ENCODE data around the gene DMPK. TPM values are rescaled to one million over a fixed set of nuclear protein-coding genes. Genes with fewer than 3 reads are reported as not detected.
A peak's percentile ranks its signal among the peaks of the same experiment; 100 is the strongest.

DMPK gene
- total RNA-seq, 1 experiment from 2014 or later: 28.1 TPM

DNA sequence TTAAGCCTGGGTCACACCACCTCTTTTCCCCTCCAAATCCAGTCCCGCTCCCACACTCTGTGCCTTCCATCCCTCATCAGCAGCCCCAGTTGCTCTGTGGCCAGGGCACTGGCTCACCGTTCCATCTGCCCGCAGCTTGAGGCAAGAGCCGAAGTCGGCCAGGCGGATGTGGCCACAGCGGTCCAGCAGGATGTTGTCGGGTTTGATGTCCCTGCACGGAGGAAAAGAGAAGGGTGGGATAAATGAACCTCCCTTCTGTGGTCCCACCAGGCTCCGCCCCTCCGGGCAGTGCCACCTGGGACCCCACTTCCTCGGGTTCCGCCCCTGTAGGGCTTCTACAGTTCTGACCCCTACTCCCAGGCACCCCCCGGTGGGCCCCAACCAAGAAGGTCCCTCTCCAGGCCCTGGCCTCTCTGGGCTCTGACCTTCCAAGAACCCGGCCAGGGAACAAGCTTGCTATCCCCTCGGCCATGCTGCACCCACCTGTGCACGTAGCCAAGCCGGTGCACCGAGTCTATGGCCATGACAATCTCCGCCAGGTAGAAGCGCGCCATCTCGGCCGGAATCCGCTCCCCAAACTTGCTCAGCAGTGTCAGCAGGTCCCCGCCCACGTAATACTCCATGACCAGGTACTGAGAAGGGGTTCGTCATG, 4.2 kb downstream of the DMPK start:
- no peaks in the 10 kb centered on the region for H3K27me3 ChIP-seq (replicated peaks; ENCODE audit: control insufficient read depth, insufficient read depth, low read length)
- Mint-ChIP-seq H3K4me3 (ENCODE audit: unreplicated experiment) (peak overlapping the region; percentile 73), H3K9me3 (ENCODE audit: unreplicated experiment) (no peaks in the 10 kb centered on the region), H3K27me3 (ENCODE audit: insufficient read depth, unreplicated experiment) (no peaks in the 10 kb centered on the region), H3K27ac (ENCODE audit: unreplicated experiment) (peak overlapping the region; percentile 9), H3K4me1 (ENCODE audit: low read depth, unreplicated experiment) (peaks cover 18% of the 10 kb centered on the region), H3K36me3 (ENCODE audit: insufficient read depth, unreplicated experiment) (peaks cover 65% of the 10 kb centered on the region)
- intact Hi-C loops (cut with micrococcal nuclease; ENCODE audit: unreplicated experiment): no loop called here
- H3K9me3 ChIP-seq: no peaks in the 10 kb centered on the region
- no peaks in the 10 kb centered on the region for H3K36me3 ChIP-seq (ENCODE audit: control insufficient read depth, insufficient read depth, low read length)
- peaks cover 14% of the 10 kb centered on the region for H3K4me1 ChIP-seq
- ChIA-PET POLR2A (no interaction called here), CTCF (no interaction called here)
- TF ChIP-seq, protein P1, sequence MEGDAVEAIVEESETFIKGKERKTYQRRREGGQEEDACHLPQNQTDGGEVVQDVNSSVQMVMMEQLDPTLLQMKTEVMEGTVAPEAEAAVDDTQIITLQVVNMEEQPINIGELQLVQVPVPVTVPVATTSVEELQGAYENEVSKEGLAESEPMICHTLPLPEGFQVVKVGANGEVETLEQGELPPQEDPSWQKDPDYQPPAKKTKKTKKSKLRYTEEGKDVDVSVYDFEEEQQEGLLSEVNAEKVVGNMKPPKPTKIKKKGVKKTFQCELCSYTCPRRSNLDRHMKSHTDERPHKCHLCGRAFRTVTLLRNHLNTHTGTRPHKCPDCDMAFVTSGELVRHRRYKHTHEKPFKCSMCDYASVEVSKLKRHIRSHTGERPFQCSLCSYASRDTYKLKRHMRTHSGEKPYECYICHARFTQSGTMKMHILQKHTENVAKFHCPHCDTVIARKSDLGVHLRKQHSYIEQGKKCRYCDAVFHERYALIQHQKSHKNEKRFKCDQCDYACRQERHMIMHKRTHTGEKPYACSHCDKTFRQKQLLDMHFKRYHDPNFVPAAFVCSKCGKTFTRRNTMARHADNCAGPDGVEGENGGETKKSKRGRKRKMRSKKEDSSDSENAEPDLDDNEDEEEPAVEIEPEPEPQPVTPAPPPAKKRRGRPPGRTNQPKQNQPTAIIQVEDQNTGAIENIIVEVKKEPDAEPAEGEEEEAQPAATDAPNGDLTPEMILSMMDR (IDR thresholded peaks at IDR 0.05; ENCODE audit: insufficient read depth in 1 of 2, low read depth in 1 of 2, low read length in 1 of 2, severe bottlenecking in 1 of 2, unreplicated experiment in 1 of 2): no peak
- DNase-seq: no peak
- BruUV-seq (replicated peaks): no TSS peak
- H3K4me3 ChIP-seq (ENCODE audit: low read depth, low read length): no peak overlapping the region

DNA sequence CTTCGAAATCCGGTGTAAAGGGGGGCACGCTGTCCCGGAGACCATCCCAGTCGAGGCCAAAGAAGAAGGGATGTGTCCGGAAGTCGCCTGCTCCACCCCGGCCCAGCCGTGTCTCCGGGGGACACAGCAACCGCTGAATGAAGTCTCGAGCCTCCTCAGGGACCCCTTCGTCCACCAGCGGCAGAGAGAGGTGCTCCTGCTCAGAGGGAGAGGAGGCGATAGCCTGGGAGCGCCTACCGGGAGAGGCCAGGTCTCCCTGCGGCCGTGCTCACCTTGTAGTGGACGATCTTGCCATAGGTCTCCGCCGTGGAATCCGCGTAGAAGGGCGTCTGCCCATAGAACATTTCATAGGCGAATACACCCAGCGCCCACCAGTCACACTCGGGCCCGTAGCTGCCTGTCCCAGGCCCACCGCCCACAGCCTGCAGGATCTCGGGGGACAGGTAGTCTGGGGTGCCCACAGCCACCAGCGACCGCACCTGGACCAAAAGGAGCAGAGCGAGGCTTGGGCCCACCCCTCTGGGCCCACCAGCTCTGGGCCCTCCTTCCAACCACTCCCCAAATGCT, 4.8 kb downstream of the DMPK start:
- POLR2A ChIA-PET: no interaction called here

DNA sequence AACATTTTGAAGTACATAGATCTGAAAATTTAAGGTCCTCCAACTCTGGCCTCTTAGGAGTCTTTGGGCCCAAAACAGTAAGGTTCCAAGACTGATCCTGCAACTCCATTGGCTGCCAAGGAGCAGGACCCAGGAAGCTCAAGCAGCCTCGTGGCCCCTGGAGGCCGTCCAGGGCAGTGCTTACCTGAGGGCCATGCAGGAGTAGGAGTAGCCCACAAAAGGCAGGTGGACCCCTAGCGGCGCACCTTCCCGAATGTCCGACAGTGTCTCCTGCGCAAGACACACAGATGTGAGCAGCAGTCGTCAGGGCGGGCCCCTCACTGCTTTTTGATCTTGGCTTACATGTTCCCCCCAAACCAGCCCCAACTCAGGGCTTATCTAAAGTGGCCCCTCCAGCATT, 7.5 kb downstream of the DMPK start:
- CTCF ChIA-PET: interaction anchor here (0.5 to 1.7 kb wide), 15 partner anchors 8 to 128 kb away, joined by 3 to 14 read pairs (median 7); partner anchors contain the start of genes DMPK, DMWD, FBXO46 and QPCTL
- BruUV-seq (replicated peaks): no TSS peak
- peak overlapping the region; percentile 36 for H3K27ac Mint-ChIP-seq (ENCODE audit: unreplicated experiment)

More for the DNA sequence above, 4.8 kb downstream of the DMPK start:
- intact Hi-C loops (cut with micrococcal nuclease; ENCODE audit: unreplicated experiment): no loop called here
- peak overlapping the region; percentile 73 for H3K4me3 Mint-ChIP-seq (ENCODE audit: unreplicated experiment)
- Histone ChIP-seq H3K36me3 (ENCODE audit: control insufficient read depth, insufficient read depth, low read length) (no peaks in the 10 kb centered on the region), H3K4me3 (ENCODE audit: low read depth, low read length) (no peak overlapping the region), H3K9me3 (no peaks in the 10 kb centered on the region), H3K4me1 (peaks cover 12% of the 10 kb centered on the region), H3K27me3 (replicated peaks; ENCODE audit: control insufficient read depth, insufficient read depth, low read length) (no peaks in the 10 kb centered on the region)
- CTCF ChIA-PET: interaction anchor here (0.6 kb wide), 1 partner anchor 109 kb away, joined by 6 read pairs; the partner anchor contains the start of gene IRF2BP1
- DNase-seq: no peak
- peak overlapping the region; percentile 9 for H3K27ac Mint-ChIP-seq (ENCODE audit: unreplicated experiment)
- TF ChIP-seq, protein P1 (IDR thresholded peaks at IDR 0.05; ENCODE audit: insufficient read depth in 1 of 2, low read depth in 1 of 2, low read length in 1 of 2, severe bottlenecking in 1 of 2, unreplicated experiment in 1 of 2): no peak
- H3K9me3 Mint-ChIP-seq (ENCODE audit: unreplicated experiment): no peaks in the 10 kb centered on the region
- peaks cover 72% of the 10 kb centered on the region for H3K36me3 Mint-ChIP-seq (ENCODE audit: insufficient read depth, unreplicated experiment)
- no peaks in the 10 kb centered on the region for H3K27me3 Mint-ChIP-seq (ENCODE audit: insufficient read depth, unreplicated experiment)
- BruUV-seq (replicated peaks): no TSS peak
- H3K4me1 Mint-ChIP-seq (ENCODE audit: low read depth, unreplicated experiment): peaks cover 18% of the 10 kb centered on the region

More for the DNA sequence above, 7.5 kb downstream of the DMPK start:
- DNase-seq: peak; percentile 92 to 93
- H3K27me3 ChIP-seq (replicated peaks; ENCODE audit: control insufficient read depth, insufficient read depth, low read length): no peaks in the 10 kb centered on the region
- Mint-ChIP-seq H3K27me3 (ENCODE audit: insufficient read depth, unreplicated experiment) (no peaks in the 10 kb centered on the region), H3K9me3 (ENCODE audit: unreplicated experiment) (no peaks in the 10 kb centered on the region), H3K36me3 (ENCODE audit: insufficient read depth, unreplicated experiment) (peaks cover 74% of the 10 kb centered on the region), H3K4me3 (ENCODE audit: unreplicated experiment) (peak overlapping the region; percentile 36), H3K4me1 (ENCODE audit: low read depth, unreplicated experiment) (peaks cover 18% of the 10 kb centered on the region)
- H3K36me3 ChIP-seq (ENCODE audit: control insufficient read depth, insufficient read depth, low read length): no peaks in the 10 kb centered on the region
- H3K4me3 ChIP-seq (ENCODE audit: low read depth, low read length): no peak overlapping the region
- POLR2A ChIA-PET: interaction anchor here (0.6 to 1.3 kb wide), 4 partner anchors 8 to 78 kb away, joined by 3 to 6 read pairs (median 4); partner anchors contain the start of genes DMPK, DMWD and FBXO46
- no peaks in the 10 kb centered on the region for H3K9me3 ChIP-seq
- TF ChIP-seq, protein P1 (IDR thresholded peaks at IDR 0.05; ENCODE audit: insufficient read depth in 1 of 2, low read depth in 1 of 2, low read length in 1 of 2, severe bottlenecking in 1 of 2, unreplicated experiment in 1 of 2): peak; percentile 68 to 93
- peaks cover 1% of the 10 kb centered on the region for H3K4me1 ChIP-seq
- intact Hi-C loops (cut with micrococcal nuclease; ENCODE audit: unreplicated experiment): loop anchor here (5.0 kb wide), 1 partner anchor 108 kb away; no protein-coding TSS in a partner anchor

All from Caco-2 (cell line).